GM10248 (cell line): ENCODE results near the gene SLIT3.

Experiments
- CTCF ChIA-PET: fragments of 300-600 bp; sonication (Branson Sonifier 250); formaldehyde crosslinking; extraction: SDS; loops from one replicate; lab custom pipeline; 2021; ENCODE audit warnings: antibody characterized with exemption; lab: Yijun Ruan, JAX
- POLR2A ChIA-PET: fragments of 350-650 bp; sonication (Branson Sonifier 250); formaldehyde crosslinking; extraction: SDS; loops from one replicate; lab custom pipeline; 2020; ENCODE audit warnings: antibody characterized with exemption; lab: Yijun Ruan, JAX
- DNase-seq: peaks from one replicate; pipeline ENCODE4 v3.0.0; 2012; ENCODE audit errors: extremely low spot score
- CTCF ChIP-seq: IDR thresholded peaks from 2 replicates; pipeline ENCODE4 v1.5.1; 2012; ENCODE audit warnings: mild to moderate bottlenecking, low read depth; ENCODE audit errors: extremely low read depth, missing control alignments, control extremely low read depth

SLIT3 gene

GRCh38 chr5:168807287-168807686, 493.7 kb downstream of the SLIT3 start:
- POLR2A ChIA-PET: no interaction called here
- CTCF ChIA-PET: interaction anchor here (1.4 kb wide), 1 partner anchor 23 kb away, joined by 3 read pairs; no protein-coding TSS in a partner anchor
- no peak for DNase-seq
- TF ChIP-seq CTCF: no peak

- ChIA-PET POLR2A (no interaction called here), CTCF (interaction anchor here (2.0 kb wide), 1 partner anchor 12 kb away, joined by 5 read pairs; no protein-coding TSS in a partner anchor)
- TF ChIP-seq CTCF: no peak
- no peak for DNase-seq
These were observed 497.4 kb downstream of the SLIT3 start for GRCh38 chr5:168803541-168803940.

GRCh38 chr5:168802337-168802736, 498.6 kb downstream of the SLIT3 start:
- no peak for TF ChIP-seq CTCF
- no peak for DNase-seq
- POLR2A ChIA-PET: no interaction called here
- CTCF ChIA-PET: interaction anchor here (2.0 kb wide), 1 partner anchor 11 kb away, joined by 5 read pairs; no protein-coding TSS in a partner anchor

- POLR2A ChIA-PET: no interaction called here
- no peak for DNase-seq
- TF ChIP-seq CTCF: no peak
- CTCF ChIA-PET: interaction anchor here (1.4 to 2.0 kb wide), 2 partner anchors 10 to 91 kb away, joined by 3 to 5 read pairs; no protein-coding TSS in a partner anchor
These were observed 499.4 kb downstream of the SLIT3 start for GRCh38 chr5:168801567-168801966.

GRCh38 chr5:168800701-168801100, 500.2 kb downstream of the SLIT3 start:
- CTCF ChIA-PET: interaction anchor here (1.4 kb wide), 1 partner anchor 92 kb away, joined by 3 read pairs; no protein-coding TSS in a partner anchor
- POLR2A ChIA-PET: no interaction called here
- no peak for TF ChIP-seq CTCF
- DNase-seq: no peak

GRCh38 chr5:168798065-168799023, 502.6 kb downstream of the SLIT3 start:
- TF ChIP-seq CTCF: no peak
- ChIA-PET POLR2A (no interaction called here), CTCF (no interaction called here)
- DNase-seq: no peak
